Activated CD8-positive, alpha-beta memory T cell treated with anti-CD3 and anti-CD28 coated beads, Interleukin-2, amount 10 ng/mL, durations not matched to agents 7 days and 5 days (primary cell): ENCODE results near the gene GP1BA. TPM values are rescaled to one million over a fixed set of nuclear protein-coding genes. Genes with fewer than 3 reads are reported as not detected.

Experiments
- microRNA-seq: library from miRNA; unstranded; fragments of <30 nt; microRNA quantifications from one replicate; pipeline ENCODE4 v1.2.0, GENCODE V29; 2022
- total RNA-seq, 2 experiments: library from RNA; stranded (reverse); gene quantifications; one replicate each; pipeline ENCODE4 v1.2.3, GENCODE V29; 2021

Gene GP1BA
- total RNA-seq, 2 experiments from 2014 or later, result not detected

Small RNA genes within 50 kb of the gene (microRNA-seq; reads per million reads assigned to microRNA genes)
- gene MIR6864 (not detected), gene MIR6865 (not detected)

Other genes starting within 250 kb of the GP1BA start
- 10 to 100 TPM; 88.5 to 96.9 TPM for gene PELP1, start 228.1 kb upstream of the GP1BA start, total RNA-seq
- 100 to 1,000 TPM; 348 to 365 TPM for gene ARRB2, start 221.6 kb upstream of the GP1BA start, total RNA-seq
- 10 to 100 TPM; 23.6 to 26.1 TPM for gene MED11, start 200.8 kb upstream of the GP1BA start, total RNA-seq
- under 1 TPM in 1 of 2 experiments, not detected in 1; 0.12 TPM for gene ZMYND15, start 192.4 kb upstream of the GP1BA start, total RNA-seq
- gene CXCL16, start 192.3 kb upstream of the GP1BA start, total RNA-seq, result under 1 TPM; 0.70 to 0.96 TPM
- gene TM4SF5, start 160.4 kb upstream of the GP1BA start, total RNA-seq, result not detected
- gene VMO1, start 145.9 kb upstream of the GP1BA start, total RNA-seq, result under 1 TPM; 0.37 to 0.50 TPM
- not detected for gene GLTPD2, start 143.3 kb upstream of the GP1BA start, total RNA-seq
- gene PSMB6, start 136.1 kb upstream of the GP1BA start, total RNA-seq, result 100 to 1,000 TPM; 119 to 157 TPM
- 10 to 100 TPM; 11.7 to 14.5 TPM for gene PLD2, start 125.1 kb upstream of the GP1BA start, total RNA-seq
- gene MINK1, start 98.9 kb upstream of the GP1BA start, total RNA-seq, result 100 to 1,000 TPM in 1 of 2 experiments, 10 to 100 TPM in 1; 87.4 to 107 TPM
- gene C17orf107, start 32.7 kb upstream of the GP1BA start, total RNA-seq, result 1 to 10 TPM in 1 of 2 experiments, under 1 TPM in 1; 0.98 to 1.2 TPM
- under 1 TPM; 0.40 to 0.41 TPM for gene CHRNE, start 29.2 kb upstream of the GP1BA start, total RNA-seq
- gene SLC25A11, start 7.8 kb downstream of the GP1BA start, total RNA-seq, result 10 to 100 TPM; 82.3 to 84.6 TPM
- 100 to 1,000 TPM; 226 to 273 TPM for gene RNF167, start 8.0 kb downstream of the GP1BA start, total RNA-seq
- gene PFN1, start 16.3 kb downstream of the GP1BA start, total RNA-seq, result 1,000 to 10,000 TPM; 2,029 to 2,329 TPM
- 10 to 100 TPM; 27.7 to 30.8 TPM for gene ENO3, start 18.8 kb downstream of the GP1BA start, total RNA-seq
- gene SPAG7, start 35.5 kb downstream of the GP1BA start, total RNA-seq, result 10 to 100 TPM; 60.5 to 70.1 TPM
- 10 to 100 TPM; 60.6 to 72.5 TPM for gene CAMTA2, start 55.4 kb downstream of the GP1BA start, total RNA-seq
- gene INCA1, start 65.2 kb downstream of the GP1BA start, total RNA-seq, result under 1 TPM; 0.20 to 0.23 TPM
- gene KIF1C, start 65.7 kb downstream of the GP1BA start, total RNA-seq, result 10 to 100 TPM; 39.8 to 51.0 TPM
- gene SLC52A1, start 103.1 kb downstream of the GP1BA start, total RNA-seq, result 1 to 10 TPM in 1 of 2 experiments, under 1 TPM in 1; 0.84 to 2.2 TPM
- 1 to 10 TPM; 1.9 to 2.9 TPM for gene ZFP3, start 146.2 kb downstream of the GP1BA start, total RNA-seq
- 10 to 100 TPM in 1 of 2 experiments, 1 to 10 TPM in 1; 8.6 to 10.7 TPM for gene ZNF232, start 179.6 kb downstream of the GP1BA start, total RNA-seq
- under 1 TPM; 0.03 to 0.07 TPM for gene USP6, start 183.8 kb downstream of the GP1BA start, total RNA-seq